Fibroblast of pulmonary artery (primary cell): ENCODE results near the gene TRIO.

ENCODE experiments used
- DNase-seq: peaks from one replicate; pipeline ENCODE4 v3.0.0-alpha.2; 2010; ENCODE audit warnings: low read depth
- H3K4me3 ChIP-seq: replicated peaks from 2 replicates; pipeline ENCODE4 v1.5.1; 2011; ENCODE audit warnings: low read depth, mild to moderate bottlenecking, control low read depth, low read length, moderate library complexity
- TF ChIP-seq, protein P1 (sequence below): IDR thresholded peaks from 2 replicates; pipeline ENCODE4 v1.5.1; 2011; ENCODE audit warnings: mild to moderate bottlenecking, control low read depth, low read length, inconsistent platforms; ENCODE audit errors: missing control alignments

Gene TRIO

DNA sequence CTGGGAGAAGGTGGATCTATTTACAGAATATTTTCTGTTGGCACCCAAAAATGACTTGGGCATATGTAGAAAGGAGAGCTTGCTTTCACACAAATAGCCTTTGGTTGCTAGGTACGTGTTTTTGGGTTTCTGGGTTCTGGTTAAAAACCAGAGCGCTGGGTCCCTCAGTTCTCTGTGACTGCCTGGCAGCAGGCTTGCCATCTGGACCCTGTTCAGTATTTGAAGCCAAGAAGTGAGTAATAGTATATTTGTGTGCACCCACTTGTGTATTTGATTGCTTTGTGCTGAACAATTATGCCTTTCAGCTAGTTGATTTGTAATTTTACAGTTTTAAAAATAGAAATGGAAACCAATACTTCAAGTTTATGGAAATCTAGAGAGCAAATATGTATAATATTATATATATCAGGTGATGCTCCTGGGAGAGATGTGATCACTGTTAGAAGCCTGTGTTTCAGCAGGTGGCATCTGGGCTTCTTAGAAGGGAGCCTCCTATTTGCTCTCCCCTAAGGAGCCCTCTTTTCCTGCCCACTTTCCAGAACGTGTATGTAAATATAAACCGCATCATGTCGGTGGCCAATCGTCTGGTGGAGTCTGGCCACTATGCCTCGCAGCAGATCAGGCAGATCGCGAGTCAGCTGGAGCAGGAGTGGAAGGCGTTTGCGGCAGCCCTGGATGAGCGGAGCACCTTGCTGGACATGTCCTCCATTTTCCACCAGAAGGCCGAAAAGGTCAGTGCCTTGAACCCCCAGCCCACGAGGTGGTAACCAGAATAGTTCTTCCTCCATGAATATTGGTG lies 153.6 kb downstream of the TRIO start:
- no peak for DNase-seq
- no peak overlapping the region for H3K4me3 ChIP-seq
- TF ChIP-seq, protein P1, sequence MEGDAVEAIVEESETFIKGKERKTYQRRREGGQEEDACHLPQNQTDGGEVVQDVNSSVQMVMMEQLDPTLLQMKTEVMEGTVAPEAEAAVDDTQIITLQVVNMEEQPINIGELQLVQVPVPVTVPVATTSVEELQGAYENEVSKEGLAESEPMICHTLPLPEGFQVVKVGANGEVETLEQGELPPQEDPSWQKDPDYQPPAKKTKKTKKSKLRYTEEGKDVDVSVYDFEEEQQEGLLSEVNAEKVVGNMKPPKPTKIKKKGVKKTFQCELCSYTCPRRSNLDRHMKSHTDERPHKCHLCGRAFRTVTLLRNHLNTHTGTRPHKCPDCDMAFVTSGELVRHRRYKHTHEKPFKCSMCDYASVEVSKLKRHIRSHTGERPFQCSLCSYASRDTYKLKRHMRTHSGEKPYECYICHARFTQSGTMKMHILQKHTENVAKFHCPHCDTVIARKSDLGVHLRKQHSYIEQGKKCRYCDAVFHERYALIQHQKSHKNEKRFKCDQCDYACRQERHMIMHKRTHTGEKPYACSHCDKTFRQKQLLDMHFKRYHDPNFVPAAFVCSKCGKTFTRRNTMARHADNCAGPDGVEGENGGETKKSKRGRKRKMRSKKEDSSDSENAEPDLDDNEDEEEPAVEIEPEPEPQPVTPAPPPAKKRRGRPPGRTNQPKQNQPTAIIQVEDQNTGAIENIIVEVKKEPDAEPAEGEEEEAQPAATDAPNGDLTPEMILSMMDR: no peak

DNA sequence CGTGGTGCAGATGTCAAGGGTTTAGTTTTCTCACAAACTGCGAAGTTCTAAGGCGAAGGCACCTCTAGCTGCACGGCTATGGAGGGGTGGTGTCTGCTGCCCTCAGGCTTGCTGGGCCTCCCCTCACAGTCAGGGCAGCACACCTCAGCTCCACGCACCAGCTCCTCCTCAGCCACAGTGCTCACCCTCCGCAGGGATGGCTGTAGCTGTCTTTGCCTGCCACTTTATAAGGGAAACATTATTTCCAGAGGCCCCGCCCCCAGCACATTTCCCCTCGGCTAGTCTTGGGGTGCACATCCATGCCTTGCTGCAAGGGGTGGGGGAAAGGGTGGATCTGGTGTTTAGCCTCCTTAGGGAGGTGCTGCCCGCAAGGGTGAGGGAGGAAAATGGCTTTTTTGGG lies 154.6 kb downstream of the TRIO start:
- no peak for DNase-seq
- TF ChIP-seq, protein P1: no peak
- H3K4me3 ChIP-seq: no peak overlapping the region

DNA sequence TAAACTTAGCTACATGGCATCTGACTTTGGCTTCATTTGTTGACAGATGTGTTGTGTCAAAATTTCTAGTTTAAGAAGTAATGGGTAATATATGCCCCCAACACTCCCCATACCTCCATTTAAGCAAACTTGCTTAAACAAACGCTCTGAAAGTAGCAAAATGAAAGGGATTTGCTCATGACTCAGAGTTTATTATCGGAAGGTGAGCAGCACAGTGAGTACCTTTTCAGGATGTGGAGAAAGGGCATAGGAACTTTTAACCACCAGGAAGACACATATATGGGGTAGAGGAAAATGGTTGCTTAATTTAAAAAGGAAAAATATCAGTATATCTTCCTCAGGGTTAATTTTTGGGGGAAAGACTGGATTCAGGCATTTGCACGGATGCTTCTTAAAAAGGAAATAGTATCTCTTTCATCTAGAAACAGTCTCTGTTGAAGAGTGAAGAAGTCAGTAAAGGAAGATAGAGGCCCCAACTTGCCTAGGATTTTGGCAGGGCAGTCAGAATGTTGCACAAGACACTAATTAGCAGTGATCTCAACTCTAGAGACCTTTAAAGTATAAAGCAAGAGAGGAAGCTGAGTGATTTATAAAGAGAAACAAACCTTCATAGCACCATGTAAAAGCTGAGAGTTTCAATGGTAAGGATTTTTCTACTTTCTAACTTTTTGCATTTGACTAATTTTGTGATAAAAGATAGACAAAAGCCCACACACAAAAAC lies 155.1 kb downstream of the TRIO start:
- H3K4me3 ChIP-seq: no peak overlapping the region
- TF ChIP-seq, protein P1: no peak
- DNase-seq: peak; percentile 35

DNA sequence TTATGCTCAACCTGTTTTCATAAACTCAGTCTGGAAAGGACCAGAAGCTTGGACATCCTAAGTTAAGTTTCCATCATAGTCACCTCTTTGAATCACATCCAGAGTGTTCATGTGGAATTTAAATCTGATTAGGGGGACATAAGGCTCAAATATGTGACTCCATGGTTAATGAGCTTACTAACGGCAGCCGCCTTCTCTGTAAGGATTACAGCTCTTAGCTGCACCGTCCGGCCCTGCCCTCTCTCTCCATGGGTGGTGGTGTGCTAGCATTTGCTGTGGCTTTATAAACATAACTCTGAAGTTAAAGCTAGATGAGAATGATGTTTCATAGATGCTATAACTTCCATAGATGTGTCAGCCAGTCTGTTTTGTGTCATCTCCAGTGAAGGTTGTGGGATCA lies 156.5 kb downstream of the TRIO start:
- TF ChIP-seq, protein P1: no peak
- no peak overlapping the region for H3K4me3 ChIP-seq
- DNase-seq: no peak

DNA sequence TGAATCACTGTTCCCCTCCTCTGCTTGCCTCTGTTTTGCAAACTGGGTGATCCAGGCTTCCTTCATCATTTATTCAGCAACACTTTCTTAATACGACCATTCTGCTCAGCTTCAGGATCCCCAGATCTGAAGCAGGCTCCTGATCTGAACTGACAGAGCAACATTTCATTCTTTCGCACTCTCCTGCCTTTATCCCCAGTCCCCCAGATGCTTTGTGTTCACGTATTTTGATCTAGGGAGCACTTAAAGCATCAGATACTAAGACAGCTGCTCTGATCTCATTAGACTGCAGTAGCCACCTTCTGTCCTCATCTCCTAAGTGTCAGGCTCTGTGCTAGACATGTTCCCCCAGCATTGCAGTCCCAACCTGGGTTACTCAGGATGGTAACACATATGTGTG lies 158.0 kb downstream of the TRIO start:
- TF ChIP-seq, protein P1: no peak
- no peak overlapping the region for H3K4me3 ChIP-seq
- DNase-seq: no peak

DNA sequence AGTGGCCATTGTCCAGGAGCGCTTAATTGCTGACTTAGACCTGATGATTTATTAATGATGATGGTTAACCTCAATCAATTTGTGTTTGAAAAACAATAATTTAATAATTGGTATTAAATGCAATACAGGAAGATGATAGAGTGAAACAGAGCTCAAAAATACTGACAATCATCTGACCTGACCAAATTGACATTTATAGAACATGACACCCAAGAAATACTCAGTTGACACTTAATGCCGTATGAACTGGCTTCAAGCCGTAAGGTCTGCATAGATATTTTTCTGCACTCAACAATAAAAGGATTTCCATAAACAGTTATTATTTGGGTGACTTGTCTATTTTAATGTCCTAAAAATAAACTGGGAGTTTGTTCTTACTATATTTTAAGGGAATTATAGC lies 159.2 kb downstream of the TRIO start:
- DNase-seq: no peak
- no peak overlapping the region for H3K4me3 ChIP-seq
- TF ChIP-seq, protein P1: no peak
